Urinary bladder (tissue), 4 donors: ENCODE data around the gene TRIM71. TPM values are rescaled to one million over a fixed set of nuclear protein-coding genes. Genes with fewer than 3 reads are reported as not detected.

Experiments
- DNase-seq: peaks from one replicate; pipeline ENCODE4 v3.0.0-alpha.2; 2015; ENCODE audit errors: extremely low spot score
- H3K27ac ChIP-seq: one replicate; pipeline ENCODE4 v1.5.1; 2013; ENCODE audit warnings: low read depth, mild to moderate bottlenecking, moderate library complexity
- H3K36me3 ChIP-seq: one replicate; pipeline ENCODE4 v1.6.1; 2013; ENCODE audit warnings: mild to moderate bottlenecking, moderate library complexity; ENCODE audit not compliant: insufficient read depth
- H3K4me1 ChIP-seq: one replicate; pipeline ENCODE4 v1.6.1; 2013; ENCODE audit warnings: mild to moderate bottlenecking, moderate library complexity; ENCODE audit not compliant: insufficient read depth
- H3K4me3 ChIP-seq: one replicate; pipeline ENCODE4 v1.5.1; 2013; ENCODE audit warnings: low read depth, low read length
- WGBS: extraction: QIAGEN DNeasy Blood & Tissue Kit; methylation state at CpG from one replicate; pipeline ENCODE4 v1.1.7; 2013; 5-methylcytosine and 5-hydroxymethylcytosine counted together
- polyA plus RNA-seq: library from polyadenylated mRNA; stranded (reverse); fragments of 200-250 nt; gene quantifications from one replicate; pipeline ENCODE4 v1.2.3, GENCODE V29; 2013
- total RNA-seq: library from RNA; depleted of rRNA; stranded (reverse); fragments of >200 nt; gene quantifications from one replicate; pipeline ENCODE4 v1.2.3, GENCODE V29; 2014
- donor health status: healthy with polysubstance abuse.
- donor health status: healthy.

Gene TRIM71
- total and polyA plus RNA-seq, 2 donors, result 0.74 TPM; not detected in 1

- WGBS, result 67% methylated on average over 4 of the region's 4 CpGs
- no peak overlapping the region for H3K27ac ChIP-seq
Measured at GRCh38 chr3:32886296-32886695, 68.5 kb downstream of the TRIM71 start.

GRCh38 chr3:32886911-32887310, 69.1 kb downstream of the TRIM71 start:
- Histone ChIP-seq H3K4me1 (no peaks in the 10 kb centered on the region), H3K4me3 (no peak overlapping the region), H3K36me3 (no peaks in the 10 kb centered on the region), H3K27ac (no peak overlapping the region)
- no peak for DNase-seq
- WGBS, result 83% methylated on average over 3 of the region's 3 CpGs

More at GRCh38 chr3:32886296-32886695, 68.5 kb downstream of the TRIM71 start:
- no peaks in the 10 kb centered on the region for H3K4me1 ChIP-seq
- H3K4me3 ChIP-seq, result no peak overlapping the region
- H3K36me3 ChIP-seq, result no peaks in the 10 kb centered on the region
- no peak for DNase-seq

DNA sequence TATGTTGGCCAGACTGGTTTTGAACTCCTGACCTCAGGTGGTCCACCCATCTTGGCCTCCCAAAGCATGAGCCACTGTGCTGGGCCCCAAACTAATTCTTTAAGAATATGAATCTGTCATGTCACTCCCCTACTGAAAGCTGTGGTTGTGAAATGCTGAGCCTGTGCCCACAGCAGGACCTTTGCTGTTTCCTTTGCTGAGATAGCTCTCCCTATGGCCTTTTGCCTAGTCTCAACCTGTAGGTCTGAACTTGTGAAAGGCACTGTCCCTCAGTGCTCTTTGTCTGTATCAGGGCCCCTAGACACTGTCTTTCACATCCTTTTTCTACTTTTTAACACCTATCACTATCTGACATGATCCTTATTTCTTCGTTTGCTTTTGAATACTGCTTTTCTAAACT, 70.9 kb downstream of the TRIM71 start:
- H3K4me1 ChIP-seq, result no peaks in the 10 kb centered on the region
- no peak overlapping the region for H3K4me3 ChIP-seq
- no peaks in the 10 kb centered on the region for H3K36me3 ChIP-seq
- H3K27ac ChIP-seq, result no peak overlapping the region
- DNase-seq, result no peak
- 94% methylated on average over 1 of the region's 1 CpG for WGBS

- H3K4me3 ChIP-seq, result no peak overlapping the region
- no peak for DNase-seq
- no peaks in the 10 kb centered on the region for H3K36me3 ChIP-seq
- 97% methylated on average over 42 of the region's 42 CpGs for WGBS
- H3K4me1 ChIP-seq, result no peaks in the 10 kb centered on the region
- H3K27ac ChIP-seq, result no peak overlapping the region
Measured at GRCh38 chr3:32890420-32891276, 72.9 kb downstream of the TRIM71 start.

GRCh38 chr3:32891365-32891764, 73.6 kb downstream of the TRIM71 start:
- WGBS, result 93% methylated on average over 19 of the region's 19 CpGs
- DNase-seq, result no peak
- no peak overlapping the region for H3K4me3 ChIP-seq
- no peaks in the 10 kb centered on the region for H3K36me3 ChIP-seq
- no peaks in the 10 kb centered on the region for H3K4me1 ChIP-seq
- H3K27ac ChIP-seq, result no peak overlapping the region

DNA sequence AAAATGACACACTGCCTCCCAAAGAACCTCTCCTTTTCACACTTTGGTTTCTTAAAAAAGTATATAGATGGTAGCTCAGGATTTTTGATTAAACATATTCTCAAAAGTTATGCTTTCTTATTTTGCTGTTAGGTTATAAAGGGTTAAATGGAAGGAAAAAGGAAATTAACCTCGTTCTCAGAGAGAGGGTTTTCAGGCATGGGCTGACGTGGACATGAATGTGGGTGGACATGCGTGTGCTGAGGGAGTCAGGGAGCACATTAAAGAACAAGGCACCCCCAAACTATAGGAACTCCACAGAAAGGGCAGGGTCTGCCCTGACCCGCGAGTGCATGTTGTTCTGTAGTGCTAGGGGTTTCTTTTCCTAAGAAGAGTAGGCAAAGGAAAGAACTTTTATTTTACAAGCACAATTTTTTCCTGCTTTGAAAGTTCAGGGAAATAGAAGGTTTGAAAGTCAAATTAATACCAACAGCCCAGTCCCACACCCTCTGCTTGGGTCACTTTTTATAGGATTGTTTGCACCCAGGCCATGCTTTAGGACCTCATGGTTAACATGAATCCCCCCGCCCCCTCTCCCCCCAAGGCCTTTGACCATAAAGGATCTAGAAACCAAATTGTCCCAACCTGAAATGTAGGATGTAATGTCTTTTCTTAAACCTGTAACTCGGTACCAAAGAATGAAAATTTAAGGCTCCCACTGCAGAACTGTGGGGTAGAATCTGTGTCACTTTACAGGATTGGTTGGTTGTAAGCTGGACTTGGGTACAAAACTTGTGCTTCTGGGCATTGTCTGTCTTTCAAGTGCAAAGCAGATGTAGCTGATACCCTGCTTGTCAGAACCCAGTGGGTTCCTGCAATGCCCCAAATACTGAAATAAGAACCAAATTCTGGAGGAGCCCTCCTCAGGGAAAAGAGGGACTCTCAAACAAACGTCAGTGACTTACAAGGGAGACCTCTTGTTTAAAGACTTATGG, 75.1 kb downstream of the TRIM71 start:
- Histone ChIP-seq H3K36me3 (no peaks in the 10 kb centered on the region), H3K4me1 (no peaks in the 10 kb centered on the region)
- DNase-seq, result no peak

DNA sequence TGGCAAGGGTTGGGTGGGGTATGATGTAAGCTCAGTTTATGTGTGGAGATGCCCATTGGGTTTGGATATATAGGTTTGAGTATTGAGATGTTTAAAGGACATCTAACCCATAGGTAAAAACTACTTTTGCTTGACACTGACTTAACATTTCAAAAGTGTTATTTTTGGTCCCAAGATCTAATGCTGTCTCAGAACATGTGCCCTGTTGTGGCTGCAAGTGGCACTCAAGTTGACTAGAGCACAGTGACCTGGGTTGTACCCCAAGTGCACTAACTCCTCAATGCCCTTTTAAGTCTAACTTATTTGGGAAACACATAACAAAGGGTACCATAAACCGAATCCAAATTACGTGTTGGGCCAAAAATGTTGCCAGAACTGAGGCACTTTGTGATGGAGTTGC, 77.2 kb downstream of the TRIM71 start:
- 79% methylated on average over 2 of the region's 2 CpGs for WGBS
- H3K4me3 ChIP-seq, result no peak overlapping the region
- H3K36me3 ChIP-seq, result no peaks in the 10 kb centered on the region
- no peak overlapping the region for H3K27ac ChIP-seq
- DNase-seq, result no peak
- H3K4me1 ChIP-seq, result no peaks in the 10 kb centered on the region

More for the DNA sequence above, 75.1 kb downstream of the TRIM71 start:
- H3K4me3 ChIP-seq, result no peak overlapping the region
- H3K27ac ChIP-seq, result no peak overlapping the region
- WGBS, result 68% methylated on average over 8 of the region's 8 CpGs

- 97% methylated on average over 2 of the region's 2 CpGs for WGBS
- Histone ChIP-seq H3K4me1 (no peaks in the 10 kb centered on the region), H3K27ac (no peak overlapping the region), H3K4me3 (no peak overlapping the region), H3K36me3 (no peaks in the 10 kb centered on the region)
- no peak for DNase-seq
Measured at GRCh38 chr3:32895701-32896100, 77.9 kb downstream of the TRIM71 start.

DNA sequence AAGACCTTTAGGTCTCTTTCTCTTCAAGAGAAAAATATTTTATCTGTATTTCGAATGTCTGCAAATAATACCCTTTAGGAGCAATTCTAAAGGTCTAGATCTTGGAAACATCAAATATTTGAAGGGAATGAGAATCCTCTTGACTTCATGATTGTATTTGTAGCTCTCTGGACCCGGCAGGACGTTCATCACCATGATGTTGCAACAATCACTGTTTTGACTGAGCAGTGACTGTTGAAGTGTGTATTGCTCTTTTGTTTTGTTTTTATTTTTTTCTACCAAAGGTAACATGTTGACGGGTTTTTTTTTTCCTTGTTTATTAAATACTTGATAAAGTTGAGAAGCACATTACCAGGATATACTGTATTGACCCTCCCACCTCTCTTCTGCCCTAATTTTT, 78.3 kb downstream of the TRIM71 start:
- Histone ChIP-seq H3K36me3 (no peaks in the 10 kb centered on the region), H3K4me3 (no peak overlapping the region), H3K27ac (no peak overlapping the region), H3K4me1 (no peaks in the 10 kb centered on the region)
- no peak for DNase-seq
- 90% methylated on average over 4 of the region's 4 CpGs for WGBS

- no peak overlapping the region for H3K27ac ChIP-seq
- DNase-seq, result no peak
- no peaks in the 10 kb centered on the region for H3K36me3 ChIP-seq
- no peaks in the 10 kb centered on the region for H3K4me1 ChIP-seq
- 89% methylated on average over 8 of the region's 8 CpGs for WGBS
- H3K4me3 ChIP-seq, result no peak overlapping the region
Measured at GRCh38 chr3:32897001-32897601, 79.3 kb downstream of the TRIM71 start.

GRCh38 chr3:32897981-32898623, 80.3 kb downstream of the TRIM71 start:
- no peak overlapping the region for H3K4me3 ChIP-seq
- no peaks in the 10 kb centered on the region for H3K36me3 ChIP-seq
- 86% methylated on average over 5 of the region's 5 CpGs for WGBS
- DNase-seq, result no peak
- no peak overlapping the region for H3K27ac ChIP-seq
- no peaks in the 10 kb centered on the region for H3K4me1 ChIP-seq

DNA sequence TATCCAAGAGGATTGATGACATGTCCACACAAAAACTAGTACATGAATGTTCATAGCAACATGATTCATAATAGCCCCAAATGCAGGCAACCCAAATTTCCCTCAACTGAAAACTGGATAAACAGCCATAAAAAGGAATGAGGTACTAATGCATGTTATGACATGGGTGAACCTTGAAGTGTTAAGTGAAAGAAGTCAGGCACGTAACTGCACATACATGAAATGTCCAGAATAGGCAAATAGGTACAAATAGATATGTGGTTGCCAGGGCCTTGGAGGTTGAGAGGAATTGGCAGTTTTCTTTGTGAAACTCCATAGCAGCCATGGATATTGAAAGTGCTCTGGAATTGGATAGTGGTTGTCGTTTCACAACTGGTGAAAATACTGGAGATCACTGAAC, 81.5 kb downstream of the TRIM71 start:
- no peak for DNase-seq
- no peak overlapping the region for H3K4me3 ChIP-seq
- no peaks in the 10 kb centered on the region for H3K4me1 ChIP-seq
- 90% methylated on average over 2 of the region's 2 CpGs for WGBS
- no peak overlapping the region for H3K27ac ChIP-seq
- H3K36me3 ChIP-seq, result no peaks in the 10 kb centered on the region
